CD4-positive, alpha-beta T cell (primary cell): ENCODE data around the gene GFI1. TPM values are rescaled to one million over a fixed set of nuclear protein-coding genes. Genes with fewer than 3 reads are reported as not detected.
A peak's percentile ranks its signal among the peaks of the same experiment; 100 is the strongest.

Experiments used
- ATAC-seq: fragments of 200-7000 bp; cut with Tn5 transposase; one replicate; pipeline ENCODE4 v1.10.0; 2022; ENCODE audit warnings: mild to moderate bottlenecking; ENCODE audit not compliant: poor library complexity
- CTCF ChIA-PET: fragments of 350-600 bp; sonication (Branson Sonifier 250); formaldehyde crosslinking; loops from one replicate; lab custom pipeline; 2021; ENCODE audit warnings: antibody characterized with exemption, inconsistent platforms; lab: Charles Lee
- POLR2A ChIA-PET: fragments of 350-600 bp; sonication (Branson Sonifier 250); formaldehyde crosslinking; loops from one replicate; lab custom pipeline; 2021; ENCODE audit warnings: antibody characterized with exemption, inconsistent platforms; lab: Charles Lee
- DNase-seq, 14 experiments: peaks; one replicate each; pipeline ENCODE4 v3.0.0-alpha.2; 2013 to 2020; ENCODE audit warnings: mixed read lengths in 2 of 14
- H3K27ac ChIP-seq, 2 donors: one replicate each; pipeline versions ENCODE4 v1.5.1 to v1.7.0; 2013; ENCODE audit warnings: low read length in 2 of 2, low read depth in 1 of 2, mild to moderate bottlenecking in 1 of 2
- H3K27me3 ChIP-seq, 2 experiments: 1 replicate in 1 of 2; 2 replicates in 1 of 2; pipeline versions ENCODE4 v1.6.1 to v1.7.0; 2013; ENCODE audit warnings: low read length in 2 of 2, control low read depth in 1 of 2, mild to moderate bottlenecking in 1 of 2, moderate library complexity in 1 of 2; ENCODE audit not compliant: insufficient read depth in 2 of 2, control insufficient read depth in 1 of 2
- H3K36me3 ChIP-seq: one replicate; pipeline ENCODE4 v1.6.1; 2013; ENCODE audit warnings: low read length, control low read depth; ENCODE audit not compliant: insufficient read depth
- H3K4me1 ChIP-seq: one replicate; pipeline ENCODE4 v1.6.1; 2013; ENCODE audit warnings: low read length, control low read depth; ENCODE audit not compliant: insufficient read depth
- H3K4me3 ChIP-seq: one replicate; pipeline ENCODE4 v1.5.1; 2013; ENCODE audit warnings: mild to moderate bottlenecking, low read length, moderate library complexity
- H3K9me3 ChIP-seq, 2 experiments: 1 replicate in 1 of 2; 2 replicates in 1 of 2; pipeline versions ENCODE4 v1.6.1 to v1.7.0; 2013; ENCODE audit warnings: low read length in 2 of 2, mild to moderate bottlenecking in 2 of 2, control low read depth in 1 of 2, moderate library complexity in 1 of 2; ENCODE audit not compliant: control insufficient read depth in 1 of 2, insufficient read depth in 1 of 2
- H3K27ac Mint-ChIP-seq: one replicate; pipeline ENCODE4 v1.8.0; 2020; ENCODE audit warnings: mixed read lengths
- H3K27me3 Mint-ChIP-seq: one replicate; pipeline ENCODE4 v1.8.0; 2021; ENCODE audit warnings: mixed read lengths
- H3K36me3 Mint-ChIP-seq: one replicate; pipeline ENCODE4 v1.8.0; 2021; ENCODE audit warnings: low read depth, mixed read lengths
- H3K4me1 Mint-ChIP-seq: one replicate; pipeline ENCODE4 v1.8.0; 2021; ENCODE audit warnings: low read depth, mixed read lengths
- H3K4me3 Mint-ChIP-seq: one replicate; pipeline ENCODE4 v1.8.0; 2020; ENCODE audit warnings: mild to moderate bottlenecking, mixed read lengths
- H3K9me3 Mint-ChIP-seq: one replicate; pipeline ENCODE4 v1.8.0; 2020; ENCODE audit warnings: mixed read lengths
- CTCF ChIP-seq: fragments of 200-600 bp; IDR thresholded peaks from one replicate; pipeline ENCODE4 v1.8.0; 2022; ENCODE audit warnings: antibody characterized with exemption, mild to moderate bottlenecking
- intact Hi-C, 2 experiments: fragments of 100-400 bp; cut with DNase I in 1 of 2; cut with micrococcal nuclease in 1 of 2; formaldehyde crosslinking; loops; one replicate each; pipeline versions ENCODE4 v1.15.1 to v1.9.0; 2023 to 2025; cut with DNase I, micrococcal nuclease
- total RNA-seq, 174 experiments: library from RNA in 2 of 174; stranded (reverse) in 2 of 174; gene quantifications; one replicate each; pipeline ENCODE4 v1.2.3 and lab custom pipeline; 2021 to 2026

GFI1 gene
- total RNA-seq, 2 experiments from 2014 or later = 13.0 to 15.3 TPM

DNA sequence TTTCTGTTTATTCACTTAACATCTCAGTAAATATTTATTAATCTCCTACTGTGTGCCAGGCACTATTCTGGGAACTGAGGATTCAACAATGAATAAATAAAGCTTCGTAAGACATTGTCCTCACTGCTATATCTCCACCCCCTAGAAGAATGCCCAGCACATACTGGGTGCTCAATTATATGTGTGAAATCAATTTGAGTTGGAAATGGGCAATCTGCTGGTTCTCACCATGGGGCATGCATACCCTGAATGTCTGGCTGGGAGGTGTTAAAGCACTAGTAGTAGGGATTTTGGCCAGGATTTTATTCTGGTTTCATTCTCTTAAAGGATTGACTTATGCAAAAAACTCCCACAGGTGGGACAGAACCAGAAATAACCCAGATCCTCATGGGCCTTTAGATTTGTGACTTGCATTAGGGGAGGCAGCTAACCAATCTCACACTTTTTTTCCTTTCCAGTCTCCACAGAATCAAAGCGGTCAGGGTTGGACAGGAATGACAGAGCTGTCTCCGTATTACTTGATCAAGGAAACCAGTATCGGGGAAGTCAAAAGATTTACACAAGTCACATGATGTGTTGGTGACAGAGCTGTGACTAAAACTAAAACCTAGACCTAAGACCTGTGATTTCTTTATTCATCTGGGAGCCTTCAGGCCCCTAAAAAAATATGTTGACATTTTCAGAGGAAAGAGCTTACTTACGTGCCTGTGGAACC, 12.8 kb downstream of the GFI1 start:
- H3K4me3 ChIP-seq = no peak overlapping the region
- H3K9me3 ChIP-seq = no peaks in the 10 kb centered on the region
- DNase-seq = peak in 2 of 14 experiments; percentile 31 to 53
- no peaks in the 10 kb centered on the region for H3K27me3 ChIP-seq
- peak overlapping the region; percentile 43 for H3K4me3 Mint-ChIP-seq
- H3K27ac Mint-ChIP-seq = peak overlapping the region; percentile 77
- POLR2A ChIA-PET = interaction anchor here (0.6 to 3.0 kb wide), 5 partner anchors 9 to 158 kb away, joined by 3 to 31 read pairs (median 4); partner anchors contain the start of gene GFI1
- H3K27me3 Mint-ChIP-seq = no peaks in the 10 kb centered on the region
- peaks cover 35% of the 10 kb centered on the region for H3K4me1 ChIP-seq
- peaks cover 18% of the 10 kb centered on the region for H3K36me3 Mint-ChIP-seq
- H3K27ac ChIP-seq = peak overlapping the region; percentile 14 to 31
- ATAC-seq = no peak
- H3K36me3 ChIP-seq = peaks cover 13% of the 10 kb centered on the region
- H3K4me1 Mint-ChIP-seq = peaks cover 57% of the 10 kb centered on the region
- intact Hi-C loops = no loop called here
- TF ChIP-seq CTCF = no peak
- CTCF ChIA-PET = interaction anchor here (0.8 to 3.8 kb wide), 3 partner anchors 9 to 164 kb away, joined by 3 to 24 read pairs (median 3); partner anchors contain the start of gene GFI1
- no peaks in the 10 kb centered on the region for H3K9me3 Mint-ChIP-seq

DNA sequence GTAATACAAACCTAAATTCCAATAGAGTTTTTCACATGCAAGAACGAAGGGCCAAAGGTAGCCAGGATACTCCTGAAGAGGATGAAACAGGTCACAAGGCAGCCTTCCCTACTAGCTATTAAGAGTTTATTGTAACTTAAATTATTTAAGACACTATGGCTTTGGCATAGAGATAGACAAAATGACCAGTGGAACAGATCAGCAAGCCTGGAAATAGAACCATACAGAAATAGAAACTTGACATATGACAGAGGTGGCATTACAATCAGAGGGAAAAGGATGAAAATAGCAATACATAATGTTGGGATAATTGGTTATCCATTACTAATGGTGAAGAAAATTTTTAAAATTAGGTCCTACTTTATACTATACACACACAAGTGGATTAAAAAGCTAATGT, 16.5 kb downstream of the GFI1 start:
- Histone ChIP-seq H3K4me1 (peaks cover 18% of the 10 kb centered on the region), H3K36me3 (peaks cover under 1% of the 10 kb centered on the region), H3K9me3 (no peaks in the 10 kb centered on the region), H3K27ac (no peak overlapping the region), H3K4me3 (no peak overlapping the region), H3K27me3 (no peaks in the 10 kb centered on the region)
- Mint-ChIP-seq H3K4me1 (peaks cover 49% of the 10 kb centered on the region), H3K9me3 (no peaks in the 10 kb centered on the region), H3K36me3 (no peaks in the 10 kb centered on the region), H3K27ac (no peak overlapping the region), H3K27me3 (no peaks in the 10 kb centered on the region), H3K4me3 (no peak overlapping the region)
- intact Hi-C loops = no loop called here
- DNase-seq (no peak), ATAC-seq (no peak)
- TF ChIP-seq CTCF = no peak
- POLR2A ChIA-PET = no interaction called here
- CTCF ChIA-PET = interaction anchor here (0.5 to 1.8 kb wide), 2 partner anchors 15 to 67 kb away, joined by 3 to 6 read pairs; no protein-coding TSS in a partner anchor

GRCh38 chr1:92466683-92467352, 19.9 kb downstream of the GFI1 start:
- Mint-ChIP-seq H3K27ac (peak overlapping the region; percentile 29), H3K4me3 (no peak overlapping the region), H3K27me3 (no peaks in the 10 kb centered on the region), H3K36me3 (no peaks in the 10 kb centered on the region), H3K9me3 (no peaks in the 10 kb centered on the region), H3K4me1 (peaks cover 48% of the 10 kb centered on the region)
- Histone ChIP-seq H3K4me1 (peaks cover 25% of the 10 kb centered on the region), H3K9me3 (no peaks in the 10 kb centered on the region), H3K27me3 (no peaks in the 10 kb centered on the region), H3K36me3 (no peaks in the 10 kb centered on the region), H3K27ac (no peak overlapping the region), H3K4me3 (no peak overlapping the region)
- ChIA-PET CTCF (interaction anchor here (1.0 to 1.1 kb wide), 2 partner anchors 11 to 19 kb away, joined by 3 read pairs; no protein-coding TSS in a partner anchor), POLR2A (interaction anchor here (0.8 to 2.3 kb wide), 3 partner anchors 15 to 18 kb away, joined by 3 to 14 read pairs (median 4); no protein-coding TSS in a partner anchor)
- ATAC-seq (no peak), DNase-seq (no peak)
- intact Hi-C loops = no loop called here
- TF ChIP-seq CTCF = no peak
